ENCODE data around the gene TPM2.
A peak's percentile ranks its signal among the peaks of the same experiment; 100 is the strongest.

TPM2 gene

GRCh38 chr9:35689542-35690293 is at the start of gene TPM2:
TSS of gene TPM2 (minus strand) at chr9:35689925. CDS start at chr9:35689817, 108 bp downstream.
- no peak for DNase-seq (ENCODE audit: low read depth, low spot score)

DNA sequence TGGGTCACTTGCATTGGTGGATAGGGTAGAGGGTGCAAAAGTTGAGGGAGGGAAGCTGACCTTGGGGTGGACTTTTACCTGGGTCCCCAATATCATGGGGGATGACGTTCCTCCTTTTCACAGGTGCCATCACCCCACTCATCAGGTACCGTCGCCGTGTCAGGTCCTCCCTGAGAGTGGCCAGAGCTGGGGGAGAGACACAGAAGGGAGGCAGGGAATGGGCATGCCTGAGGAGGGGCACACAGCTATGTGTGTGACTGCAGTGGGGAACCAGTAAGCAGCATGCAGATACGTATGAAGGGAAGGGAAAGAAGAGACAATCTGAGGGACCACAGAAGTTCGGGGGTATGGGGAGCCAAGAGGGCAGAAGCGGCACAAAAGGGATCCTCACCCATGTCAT is 49.2 kb upstream of the TPM2 start:
- DNase-seq (ENCODE audit: low read depth, low spot score) = no peak

- DNase-seq (ENCODE audit: low read depth, low spot score) = no peak
Observed at GRCh38 chr9:35738186-35738585, 48.5 kb upstream of the TPM2 start.

GRCh38 chr9:35737143-35737542 is 47.4 kb upstream of the TPM2 start:
- DNase-seq (ENCODE audit: low read depth, low spot score) = no peak

GRCh38 chr9:35736201-35736633 is 46.5 kb upstream of the TPM2 start:
- DNase-seq (ENCODE audit: low read depth, low spot score) = peak; percentile 57

DNA sequence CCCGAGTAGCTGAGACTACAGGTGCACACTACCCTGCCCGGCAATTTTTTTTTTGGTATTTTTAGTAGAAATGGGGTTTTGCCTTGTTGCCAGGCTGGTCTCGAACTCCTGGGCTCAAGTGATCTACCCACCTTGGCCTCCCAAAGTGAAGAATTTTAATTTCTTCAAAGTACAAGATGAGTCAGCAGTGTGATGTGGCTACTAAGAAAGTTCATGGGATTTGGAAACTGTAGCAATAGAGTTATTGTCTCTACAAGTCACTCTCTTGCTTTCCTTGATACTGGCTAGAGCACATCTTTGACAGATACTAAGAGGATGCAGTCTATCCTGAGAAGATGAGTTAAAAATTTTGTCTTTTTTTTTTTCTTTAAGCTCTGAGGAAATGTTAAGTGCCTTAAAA is 44.4 kb upstream of the TPM2 start:
- DNase-seq (ENCODE audit: low read depth, low spot score) = no peak

GRCh38 chr9:35732800-35733541 is 43.2 kb upstream of the TPM2 start:
- no peak for DNase-seq (ENCODE audit: low read depth, low spot score)

- peak; percentile 91 for DNase-seq (ENCODE audit: low read depth, low spot score)
Observed at GRCh38 chr9:35732185-35732799, 42.6 kb upstream of the TPM2 start, which contains the start of the genes CREB3 and TLN1. TSS of gene CREB3 (plus strand) at chr9:35732666. CDS start at chr9:35732773, 107 bp downstream. TSS of gene TLN1 (minus strand) at chr9:35732195. CDS start at chr9:35725694, 6,501 bp downstream.

DNA sequence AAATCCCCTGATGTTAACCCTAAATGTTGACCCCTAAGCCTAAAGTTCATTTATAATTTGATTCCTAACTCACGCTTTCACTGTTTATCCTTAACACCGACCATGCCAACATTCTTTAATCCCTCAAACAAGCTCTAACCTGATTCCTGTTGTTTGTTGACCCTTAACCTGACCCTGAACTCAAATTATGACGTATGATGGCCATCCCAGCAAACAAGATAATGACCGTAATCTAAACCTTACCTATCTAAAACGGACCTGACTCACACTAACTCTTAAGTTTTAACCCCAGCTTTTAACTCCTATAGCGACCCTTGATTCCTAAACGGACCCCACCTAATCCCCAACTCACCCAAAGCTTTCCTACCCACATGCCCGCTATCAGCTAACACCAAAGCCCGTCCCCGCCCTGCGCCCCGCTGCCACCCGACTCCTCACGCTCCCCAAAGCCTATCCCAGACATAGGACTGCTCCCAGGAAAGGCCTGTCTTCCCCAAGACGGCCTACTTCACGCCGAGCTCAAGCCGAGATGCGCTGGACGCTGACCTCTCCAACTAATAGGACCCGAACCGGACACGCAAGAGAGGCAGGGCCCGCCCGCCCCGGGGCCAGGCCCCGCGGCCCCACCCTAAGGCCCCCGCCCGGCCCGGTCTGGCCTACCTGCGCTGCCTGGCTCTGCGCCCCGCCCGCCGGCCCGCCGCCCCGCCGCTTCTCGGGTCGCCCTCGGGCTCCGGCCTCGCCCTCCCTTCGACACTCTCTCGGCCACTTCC is 41.9 kb upstream of the TPM2 start:
- no peak for DNase-seq (ENCODE audit: low read depth, low spot score)

DNA sequence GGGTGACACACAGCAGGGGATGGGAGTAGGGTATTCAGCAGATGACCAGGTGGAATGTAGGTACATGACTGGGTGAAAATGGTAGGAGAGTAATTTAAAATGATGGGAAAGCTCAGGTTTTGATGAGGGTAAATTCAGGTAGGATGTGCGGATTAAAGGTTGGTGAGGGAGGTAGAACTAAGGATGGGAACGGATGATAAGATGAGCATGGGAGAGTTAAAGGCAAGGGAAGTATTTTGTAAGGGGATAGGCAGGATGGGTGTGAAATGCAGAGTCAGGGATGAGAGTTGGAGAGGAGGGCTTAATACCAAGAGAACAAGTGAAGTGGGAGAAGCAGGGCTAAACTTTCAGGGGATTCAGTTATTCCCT is 40.7 kb upstream of the TPM2 start:
- no peak for DNase-seq (ENCODE audit: low read depth, low spot score)

DNA sequence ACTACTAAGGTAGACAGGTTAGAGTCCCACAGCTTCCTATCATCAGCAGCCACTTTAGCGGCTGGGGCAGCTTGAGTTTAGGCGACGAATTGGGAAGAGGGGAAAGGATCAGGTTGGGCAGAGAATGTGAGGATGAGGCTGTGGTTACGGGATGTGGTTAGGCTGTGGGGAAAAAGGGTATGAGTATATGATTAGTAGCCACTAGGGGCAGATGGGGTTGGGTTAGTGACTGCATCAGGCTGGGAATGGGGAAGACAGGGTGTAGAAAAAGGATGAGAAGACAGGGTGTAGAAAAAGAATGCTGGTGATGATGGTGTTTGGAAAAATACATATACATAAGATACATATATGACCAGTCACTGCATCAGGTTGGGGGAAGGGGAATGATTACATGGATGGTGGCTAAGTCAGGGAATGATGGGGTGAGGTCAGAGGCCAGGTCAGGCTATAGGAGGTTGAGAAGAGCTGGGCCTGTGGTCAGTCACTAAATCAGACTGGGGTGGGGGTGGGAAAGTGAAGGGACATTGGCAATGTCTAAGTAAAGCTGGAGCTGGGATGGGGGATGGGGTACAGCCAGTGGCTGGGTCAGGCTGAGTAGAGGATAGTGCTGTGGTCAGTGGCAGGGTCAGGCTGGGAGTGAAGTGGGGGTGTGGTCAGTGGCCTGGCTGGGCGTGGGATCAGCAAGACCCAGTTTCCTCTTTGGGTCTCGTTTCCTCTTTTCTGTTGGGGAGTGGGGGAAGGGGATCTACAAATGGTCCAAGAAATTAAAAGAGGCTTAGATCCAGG is 40.2 kb upstream of the TPM2 start:
- no peak for DNase-seq (ENCODE audit: low read depth, low spot score)

GRCh38 chr9:35729101-35729500 is 39.4 kb upstream of the TPM2 start:
- no peak for DNase-seq (ENCODE audit: low read depth, low spot score)

DNA sequence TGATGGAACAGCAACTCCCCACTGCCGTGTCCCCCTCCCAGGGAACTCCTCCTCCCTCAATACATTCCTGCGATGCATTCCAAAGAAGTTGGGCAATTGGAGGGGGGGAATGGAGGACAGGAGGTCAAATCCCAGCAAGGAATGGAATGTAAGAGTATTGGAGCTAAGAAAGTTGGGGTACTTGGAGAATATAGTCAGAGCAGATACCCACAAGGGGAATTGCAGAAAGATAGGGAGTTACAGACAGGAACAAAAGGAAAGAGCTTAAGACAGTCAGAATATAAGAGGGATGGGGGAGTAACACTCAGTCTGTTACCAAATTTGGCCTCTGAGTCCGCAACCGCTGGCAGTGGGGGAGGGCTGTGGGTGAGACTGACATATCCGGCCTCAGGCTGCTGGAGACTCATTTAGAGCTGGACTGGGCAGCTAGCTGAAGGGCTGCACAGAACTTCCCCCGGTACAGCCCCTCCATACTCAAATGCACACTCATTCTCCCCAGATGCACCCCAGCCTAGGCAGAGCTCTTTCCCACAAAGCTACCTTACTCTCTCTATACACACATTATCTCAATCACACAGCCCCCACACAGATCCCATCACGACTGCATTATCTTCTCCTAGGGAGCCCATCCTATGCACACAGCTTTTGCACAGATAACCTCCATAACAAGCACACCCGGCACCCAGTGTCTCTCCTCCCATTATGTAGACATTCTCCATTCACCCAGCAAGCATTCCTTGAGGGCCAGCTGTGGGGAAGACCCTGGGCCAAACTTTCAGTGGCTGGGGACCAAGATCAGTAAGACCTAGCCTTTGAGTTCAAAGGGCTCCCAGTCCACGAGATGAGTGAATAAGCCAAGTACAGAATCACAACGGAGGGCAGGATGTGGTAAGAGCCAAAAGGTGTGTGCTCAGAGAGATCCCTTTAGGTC is 38.6 kb upstream of the TPM2 start:
- DNase-seq (ENCODE audit: low read depth, low spot score) = no peak

DNA sequence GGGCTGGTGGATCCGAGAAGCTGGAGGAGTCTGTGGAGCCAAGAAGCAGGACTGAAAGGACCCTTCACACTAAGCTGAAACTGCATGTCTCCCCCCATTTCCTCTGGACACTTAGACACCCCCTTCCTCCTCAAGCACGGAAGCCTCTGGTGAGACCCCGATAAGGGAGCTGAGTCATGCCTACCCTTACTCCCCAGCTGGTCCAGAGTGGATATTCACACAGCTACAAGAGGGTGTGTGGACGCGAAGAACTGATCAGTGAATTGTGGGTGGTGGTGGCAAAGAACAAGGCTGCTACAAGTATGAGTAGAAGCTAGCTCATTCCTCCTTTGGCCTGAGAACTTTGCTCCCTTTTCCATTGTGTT is 37.9 kb upstream of the TPM2 start:
- DNase-seq (ENCODE audit: low read depth, low spot score) = no peak

GRCh38 chr9:35726931-35727330 is 37.2 kb upstream of the TPM2 start:
- no peak for DNase-seq (ENCODE audit: low read depth, low spot score)

DNA sequence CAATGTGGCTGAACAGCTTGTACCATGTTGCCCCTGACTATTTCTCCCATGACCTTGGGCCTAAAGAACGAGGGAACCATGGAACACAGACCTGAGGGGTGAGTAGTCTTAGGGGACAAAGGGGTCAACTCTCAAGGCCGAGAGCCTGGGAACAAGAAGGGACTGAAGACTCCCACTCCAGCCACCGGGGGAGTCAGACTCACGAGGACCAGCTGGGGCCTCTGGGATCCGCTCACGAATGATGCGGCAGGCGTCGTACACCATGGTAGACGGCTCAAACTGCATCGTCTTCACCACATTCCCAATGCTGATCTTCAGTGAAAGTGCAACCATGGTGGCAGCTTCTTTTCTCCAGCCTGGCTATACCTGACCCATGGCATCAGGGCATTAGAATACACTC is 35.6 kb upstream of the TPM2 start:
- DNase-seq (ENCODE audit: low read depth, low spot score) = no peak

GRCh38 chr9:35723908-35724307 is 34.2 kb upstream of the TPM2 start:
- no peak for DNase-seq (ENCODE audit: low read depth, low spot score)

DNA sequence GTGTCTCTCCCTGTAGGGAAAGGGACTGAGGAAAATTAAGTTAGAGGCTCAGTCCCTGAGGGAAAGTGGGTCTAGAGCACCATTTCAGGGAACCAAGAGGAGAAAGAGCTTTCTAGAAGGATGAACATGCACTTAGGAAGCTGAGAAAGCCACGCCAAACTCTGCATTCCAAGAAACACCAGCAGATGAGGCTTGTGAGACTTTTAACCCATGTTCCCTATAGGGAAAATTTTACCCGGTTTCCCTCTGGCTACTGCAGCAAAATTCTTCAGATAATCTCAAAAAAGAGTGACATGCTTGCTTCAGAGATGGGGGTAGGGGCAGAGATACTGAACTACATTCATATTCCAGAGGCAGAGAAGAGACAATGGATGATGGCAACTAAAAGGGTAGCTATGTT is 33.7 kb upstream of the TPM2 start:
- no peak for DNase-seq (ENCODE audit: low read depth, low spot score)

DNA sequence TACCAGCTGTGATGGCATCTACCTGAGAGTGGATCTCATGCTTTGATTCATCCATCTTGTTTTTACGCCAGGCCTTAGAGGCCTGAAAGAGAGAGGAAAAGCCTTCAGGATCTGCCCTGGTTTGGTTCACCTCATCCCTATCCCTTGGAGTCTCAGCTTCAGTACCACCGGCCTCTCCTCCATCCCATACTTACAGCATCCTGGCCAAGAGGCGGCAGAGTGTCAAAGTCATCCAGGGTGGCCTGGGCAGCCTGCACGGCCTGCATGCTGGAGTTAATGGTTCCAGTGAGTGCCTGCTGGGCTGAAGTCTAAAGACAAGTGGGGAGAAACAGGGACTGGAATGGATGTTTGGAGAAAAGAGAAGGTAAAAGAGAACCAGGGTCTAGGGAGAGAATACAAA is 29.8 kb upstream of the TPM2 start:
- no peak for DNase-seq (ENCODE audit: low read depth, low spot score)
